ENCODE data around the gene CARD19.

The CARD19 gene

DNA sequence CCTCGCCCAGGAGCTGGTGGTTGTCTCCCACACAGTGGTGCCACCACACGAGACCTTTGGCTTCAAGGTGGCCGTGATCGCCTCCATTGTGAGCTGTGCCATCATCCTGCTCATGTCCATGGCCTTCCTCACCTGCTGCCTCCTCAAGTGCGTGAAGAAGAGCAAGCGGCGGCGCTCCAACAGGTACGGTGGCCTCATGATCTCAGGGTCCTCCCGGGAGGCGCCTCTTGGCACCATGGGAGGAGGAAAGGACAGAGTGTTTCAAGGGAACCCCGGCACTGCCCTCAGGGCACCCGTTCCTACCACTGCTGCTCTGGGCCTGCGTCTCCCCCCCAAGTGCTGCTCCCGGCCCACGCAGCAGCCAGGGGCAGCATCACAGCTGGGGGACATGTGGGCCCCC is 18.2 kb upstream of the CARD19 start:
- TF ChIP-seq, protein P1, sequence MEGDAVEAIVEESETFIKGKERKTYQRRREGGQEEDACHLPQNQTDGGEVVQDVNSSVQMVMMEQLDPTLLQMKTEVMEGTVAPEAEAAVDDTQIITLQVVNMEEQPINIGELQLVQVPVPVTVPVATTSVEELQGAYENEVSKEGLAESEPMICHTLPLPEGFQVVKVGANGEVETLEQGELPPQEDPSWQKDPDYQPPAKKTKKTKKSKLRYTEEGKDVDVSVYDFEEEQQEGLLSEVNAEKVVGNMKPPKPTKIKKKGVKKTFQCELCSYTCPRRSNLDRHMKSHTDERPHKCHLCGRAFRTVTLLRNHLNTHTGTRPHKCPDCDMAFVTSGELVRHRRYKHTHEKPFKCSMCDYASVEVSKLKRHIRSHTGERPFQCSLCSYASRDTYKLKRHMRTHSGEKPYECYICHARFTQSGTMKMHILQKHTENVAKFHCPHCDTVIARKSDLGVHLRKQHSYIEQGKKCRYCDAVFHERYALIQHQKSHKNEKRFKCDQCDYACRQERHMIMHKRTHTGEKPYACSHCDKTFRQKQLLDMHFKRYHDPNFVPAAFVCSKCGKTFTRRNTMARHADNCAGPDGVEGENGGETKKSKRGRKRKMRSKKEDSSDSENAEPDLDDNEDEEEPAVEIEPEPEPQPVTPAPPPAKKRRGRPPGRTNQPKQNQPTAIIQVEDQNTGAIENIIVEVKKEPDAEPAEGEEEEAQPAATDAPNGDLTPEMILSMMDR (IDR thresholded peaks at IDR 0.05; ENCODE audit: low read length, missing control alignments), result no peak

DNA sequence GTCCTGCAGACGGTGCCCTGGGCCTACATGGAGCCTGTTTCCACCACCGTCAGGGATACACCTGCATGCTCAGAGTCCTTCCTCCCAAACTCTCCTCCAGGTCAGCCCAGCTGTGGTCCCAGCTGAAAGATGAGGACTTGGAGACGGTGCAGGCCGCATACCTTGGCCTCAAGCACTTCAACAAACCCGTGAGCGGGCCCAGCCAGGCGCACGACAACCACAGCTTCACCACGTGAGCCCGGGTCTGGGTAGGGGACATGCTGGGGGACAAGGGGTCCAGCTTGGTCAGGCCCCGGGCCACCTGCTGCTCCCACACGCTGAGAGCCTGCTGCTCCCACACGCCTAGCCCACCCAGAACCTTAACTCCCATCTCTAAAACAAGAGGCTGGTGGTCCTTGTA is 16.6 kb upstream of the CARD19 start:
- TF ChIP-seq, protein P1 (IDR thresholded peaks at IDR 0.05; ENCODE audit: low read length, missing control alignments), result no peak
- H3K4me3 ChIP-seq (replicated peaks; ENCODE audit: low read depth, low read length), result no peak overlapping the region
- no peak for DNase-seq (ENCODE audit: low read depth)

More for the DNA sequence above, 18.2 kb upstream of the CARD19 start:
- no peak overlapping the region for H3K4me3 ChIP-seq (replicated peaks; ENCODE audit: low read depth, low read length)
- DNase-seq (ENCODE audit: low read depth), result no peak

DNA sequence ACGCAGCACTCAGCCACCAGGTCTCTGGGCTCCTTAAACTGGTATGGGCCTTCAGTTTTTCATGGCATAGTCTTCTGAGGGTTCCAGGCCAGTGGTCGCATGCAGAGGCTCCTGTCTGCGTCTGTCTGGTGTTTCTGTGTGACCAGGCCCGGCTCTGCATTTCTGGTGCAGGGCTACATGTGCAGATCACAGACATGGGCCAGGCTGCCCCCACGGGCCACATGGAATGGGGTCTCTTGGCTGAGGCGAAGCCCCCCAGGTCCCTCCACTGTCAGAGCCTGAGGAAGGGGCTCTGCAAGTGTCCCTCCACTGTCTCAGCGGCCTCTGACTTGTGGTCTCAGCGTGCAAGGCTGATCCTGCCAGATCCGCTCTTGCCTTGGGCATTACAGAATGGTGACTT is 15.6 kb upstream of the CARD19 start:
- TF ChIP-seq, protein P1 (IDR thresholded peaks at IDR 0.05; ENCODE audit: low read length, missing control alignments), result no peak
- DNase-seq (ENCODE audit: low read depth), result no peak
- H3K4me3 ChIP-seq (replicated peaks; ENCODE audit: low read depth, low read length), result no peak overlapping the region

DNA sequence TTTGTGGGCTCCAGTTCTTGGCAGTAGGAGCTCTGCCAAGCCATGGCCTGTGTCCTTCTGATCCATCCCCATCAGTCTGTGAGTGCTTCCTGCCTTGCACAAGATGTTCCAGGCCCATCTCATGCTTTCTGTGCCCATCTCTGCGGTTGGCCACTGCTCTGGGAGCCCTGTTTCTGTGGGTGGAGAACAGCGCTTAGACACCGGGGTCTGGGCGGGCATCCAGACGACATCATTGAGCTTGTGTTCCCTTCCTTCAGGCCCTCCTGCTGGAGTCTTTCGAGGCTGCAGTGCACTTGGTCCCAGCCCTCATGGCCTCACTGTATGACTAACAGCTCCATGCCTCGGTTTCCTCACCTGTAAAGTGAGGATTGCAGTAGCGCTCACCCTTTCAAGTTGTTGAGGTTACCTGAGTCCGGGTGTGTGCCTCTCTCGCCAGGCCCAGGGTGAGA is 14.9 kb upstream of the CARD19 start:
- no peak for DNase-seq (ENCODE audit: low read depth)
- H3K4me3 ChIP-seq (replicated peaks; ENCODE audit: low read depth, low read length), result no peak overlapping the region
- TF ChIP-seq, protein P1 (IDR thresholded peaks at IDR 0.05; ENCODE audit: low read length, missing control alignments), result no peak

GRCh38 chr9:93081931-93082330 is 14.1 kb upstream of the CARD19 start:
- H3K4me3 ChIP-seq (replicated peaks; ENCODE audit: low read depth, low read length), result no peak overlapping the region
- DNase-seq (ENCODE audit: low read depth), result peak; percentile 72
- TF ChIP-seq, protein P1 (IDR thresholded peaks at IDR 0.05; ENCODE audit: low read length, missing control alignments), result no peak

DNA sequence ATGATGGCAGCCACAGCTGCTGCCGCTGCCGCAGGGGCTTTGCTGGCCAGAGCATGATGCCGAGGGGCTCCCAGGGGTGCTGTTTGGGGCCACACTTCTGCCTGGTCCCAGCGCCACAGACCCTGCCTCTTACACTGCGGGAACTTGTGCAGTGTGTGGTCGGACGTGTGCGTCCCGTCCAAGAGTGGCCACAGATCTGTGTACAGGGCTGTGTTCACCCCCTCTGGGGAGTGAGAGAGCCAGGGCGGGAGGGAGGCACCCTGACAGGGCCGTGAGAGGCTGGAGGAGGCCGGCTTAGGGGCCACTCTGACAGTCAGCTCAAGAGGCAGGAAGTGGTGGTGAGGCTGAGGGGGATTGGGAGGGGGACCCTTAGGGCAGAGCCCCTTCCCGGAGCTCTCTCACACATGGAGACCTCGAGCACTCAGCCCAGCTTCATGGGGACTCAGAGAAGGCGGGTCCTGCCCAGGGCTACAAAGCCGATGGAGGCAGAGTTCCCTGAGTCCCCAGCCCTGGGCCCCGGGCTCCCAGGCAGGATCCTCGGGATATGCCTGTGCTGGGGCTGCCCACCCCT is 13.1 kb upstream of the CARD19 start:
- TF ChIP-seq, protein P1 (IDR thresholded peaks at IDR 0.05; ENCODE audit: low read length, missing control alignments), result no peak
- H3K4me3 ChIP-seq (replicated peaks; ENCODE audit: low read depth, low read length), result no peak overlapping the region
- DNase-seq (ENCODE audit: low read depth), result no peak

Measured in fibroblast of pulmonary artery (primary cell).